OCI-LY7 (cell line): ENCODE measurements around the gene CA7.

Experiments used
- CTCF ChIP-seq: fragments of 200-600 bp; sonication (generic); conservative IDR thresholded peaks from 2 replicates; pipeline ENCODE4 v1.5.1; 2014; ENCODE audit warnings: mild to moderate bottlenecking, antibody characterized with exemption, low read length, moderate library complexity, mixed read lengths
- EZH2phosphoT487 ChIP-seq: fragments of 200-600 bp; sonication (generic); IDR thresholded peaks from 2 replicates; pipeline ENCODE4 v1.6.1; 2018; ENCODE audit warnings: low read depth, borderline replicate concordance, mild to moderate bottlenecking, mixed run types, antibody characterized with exemption, low read length, moderate library complexity, mixed read lengths

DNA sequence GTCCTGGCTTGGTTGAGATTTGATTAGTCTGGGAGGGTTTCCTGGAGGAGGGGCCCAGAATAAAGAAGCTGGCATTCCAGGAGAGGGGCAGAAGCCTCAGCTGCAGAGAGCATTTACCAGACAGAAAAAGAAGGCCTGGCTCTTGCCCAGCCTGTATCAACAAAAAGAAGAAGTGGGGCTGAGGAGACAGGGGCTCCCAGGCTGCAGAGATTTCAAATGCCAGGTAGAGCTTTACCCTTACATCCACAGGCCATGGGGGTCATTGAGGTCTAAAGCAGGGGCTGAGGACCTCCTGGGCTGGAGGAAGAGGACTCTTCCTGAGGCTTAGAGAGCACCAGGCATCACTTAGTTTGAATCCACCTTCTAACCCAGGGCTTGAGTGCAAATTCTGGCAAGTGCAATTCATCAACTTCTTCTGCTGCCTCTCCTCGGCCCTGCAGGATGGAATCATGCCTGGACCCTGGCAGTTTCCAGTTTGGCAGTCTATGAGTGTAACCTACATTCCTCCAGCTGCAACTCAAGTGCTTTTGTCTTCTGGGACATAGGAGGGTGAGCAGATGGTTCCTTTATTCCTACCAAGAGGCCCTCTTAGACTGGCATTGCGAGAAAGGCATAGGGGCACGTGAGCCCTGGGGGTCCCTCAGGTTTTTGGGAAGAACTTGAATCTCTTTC, 15.3 kb downstream of the CA7 start:
- no peak for TF ChIP-seq CTCF
- no peak for TF ChIP-seq EZH2phosphoT487
